ENCODE measurements around the gene ATXN3L.
"Not testable (repeated sequence)": the region's sequence is repeated elsewhere in the genome, so short reads cannot be mapped to it uniquely, and the experiment has no call there.

Gene ATXN3L

DNA sequence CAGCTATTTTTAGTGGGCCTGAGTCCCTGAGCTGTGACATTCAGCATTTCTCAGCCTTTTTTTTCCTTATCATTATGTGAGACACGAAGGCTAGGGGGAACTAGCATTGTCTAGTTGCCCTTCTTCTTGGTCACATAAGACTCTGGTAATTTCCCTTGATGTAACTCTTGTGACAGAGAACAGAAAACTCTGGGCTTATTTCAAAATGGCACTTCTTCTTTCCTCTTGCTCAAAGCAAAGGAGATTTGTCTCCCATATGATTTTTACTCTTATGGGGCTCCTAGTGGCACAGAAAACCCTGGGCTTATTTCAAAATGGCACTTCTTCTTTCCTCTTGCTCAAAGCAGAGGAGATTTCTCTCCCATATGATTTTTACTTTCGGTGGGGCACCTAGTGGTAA lies 14.7 kb downstream of the ATXN3L start:
- H3K27ac ChIP-seq (ENCODE audit: low read length) = no peak overlapping the region
- H3K36me3 ChIP-seq (ENCODE audit: control insufficient read depth in 1 of 2, insufficient read depth in 2 of 2, low read length in 2 of 2) = no peaks in the 10 kb centered on the region
- H3K9me3 ChIP-seq (ENCODE audit: control insufficient read depth in 1 of 2, low read length in 2 of 2) = no peaks in the 10 kb centered on the region
- H3K4me3 ChIP-seq (ENCODE audit: low read depth in 1 of 2, low read length in 2 of 2) = no peak overlapping the region
- H3K27me3 ChIP-seq (ENCODE audit: low read depth, low read length) = no peaks in the 10 kb centered on the region
- H3K4me1 ChIP-seq (ENCODE audit: control insufficient read depth in 1 of 2, insufficient read depth in 2 of 2, low read length in 2 of 2) = no peaks in the 10 kb centered on the region

DNA sequence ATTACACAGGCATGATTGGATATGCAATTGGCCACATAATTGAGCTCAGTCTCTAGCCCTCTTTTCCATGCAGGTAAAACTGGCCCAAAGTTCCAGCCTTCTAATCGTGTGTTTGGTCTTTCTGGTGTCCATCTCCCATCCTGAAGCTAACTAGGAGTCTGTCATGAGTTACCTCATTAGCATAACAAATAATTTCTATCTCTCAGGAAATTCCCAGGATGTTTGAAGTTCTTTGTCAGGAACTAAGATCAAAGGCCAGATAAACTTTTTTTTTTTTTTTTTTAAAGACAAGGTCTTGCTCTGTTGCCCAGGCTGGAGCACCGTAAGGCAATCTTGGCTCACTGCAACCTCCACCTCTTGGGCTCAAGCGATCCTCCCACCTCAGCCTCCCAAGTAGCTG lies 15.8 kb downstream of the ATXN3L start:
- Histone ChIP-seq H3K9me3 (ENCODE audit: control insufficient read depth in 1 of 2, low read length in 2 of 2) (no peaks in the 10 kb centered on the region), H3K27ac (ENCODE audit: low read length) (no peak overlapping the region), H3K27me3 (ENCODE audit: low read depth, low read length) (no peaks in the 10 kb centered on the region), H3K4me1 (ENCODE audit: control insufficient read depth in 1 of 2, insufficient read depth in 2 of 2, low read length in 2 of 2) (no peaks in the 10 kb centered on the region), H3K4me3 (ENCODE audit: low read depth in 1 of 2, low read length in 2 of 2) (no peak overlapping the region), H3K36me3 (ENCODE audit: control insufficient read depth in 1 of 2, insufficient read depth in 2 of 2, low read length in 2 of 2) (no peaks in the 10 kb centered on the region)

DNA sequence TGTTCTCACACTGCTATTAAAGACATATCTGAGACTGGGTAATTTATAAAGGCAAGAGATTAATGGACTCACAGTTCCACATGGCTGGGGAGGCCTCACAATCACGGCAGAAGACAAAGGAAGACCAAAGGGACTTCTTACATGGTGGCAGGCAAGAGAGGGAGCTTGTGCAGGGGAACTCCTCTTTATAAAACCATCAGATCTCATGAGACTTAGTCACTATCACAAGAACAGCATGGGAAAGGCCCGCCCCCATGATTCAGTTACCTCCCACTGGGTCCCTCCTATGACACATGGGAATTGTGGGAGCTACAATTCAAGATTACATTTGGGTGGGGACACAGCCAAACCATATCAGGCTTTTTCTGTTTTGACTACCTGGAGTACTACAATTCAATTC lies 16.6 kb downstream of the ATXN3L start:
- not testable (repeated sequence) for H3K36me3 ChIP-seq (ENCODE audit: control insufficient read depth in 1 of 2, insufficient read depth in 2 of 2, low read length in 2 of 2); H3K4me1 ChIP-seq (ENCODE audit: control insufficient read depth in 1 of 2, insufficient read depth in 2 of 2, low read length in 2 of 2); H3K27ac ChIP-seq (ENCODE audit: low read length); H3K27me3 ChIP-seq (ENCODE audit: low read depth, low read length); H3K4me3 ChIP-seq (ENCODE audit: low read depth in 1 of 2, low read length in 2 of 2); H3K9me3 ChIP-seq (ENCODE audit: control insufficient read depth in 1 of 2, low read length in 2 of 2)

DNA sequence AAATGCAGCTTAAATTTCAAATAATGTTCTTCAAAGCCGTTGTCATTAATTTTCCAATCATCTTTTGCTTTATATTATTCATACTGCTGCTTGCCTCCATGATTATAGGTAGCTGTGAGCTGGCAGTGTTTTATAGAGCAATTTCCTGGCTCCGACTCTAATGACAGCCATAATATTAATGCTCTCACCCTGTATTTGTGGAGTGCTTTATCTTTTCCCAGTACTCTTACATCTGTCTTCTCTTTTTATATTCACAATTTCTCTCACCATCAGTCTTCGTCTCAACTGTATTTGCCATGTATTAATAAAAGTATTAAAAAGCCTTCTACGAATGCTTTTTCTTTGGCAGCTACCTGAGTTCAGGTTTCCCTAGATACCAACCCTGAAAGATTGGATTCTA lies 21.0 kb downstream of the ATXN3L start:
- Histone ChIP-seq H3K4me1 (ENCODE audit: control insufficient read depth in 1 of 2, insufficient read depth in 2 of 2, low read length in 2 of 2) (no peaks in the 10 kb centered on the region), H3K27me3 (ENCODE audit: low read depth, low read length) (no peaks in the 10 kb centered on the region), H3K9me3 (ENCODE audit: control insufficient read depth in 1 of 2, low read length in 2 of 2) (no peaks in the 10 kb centered on the region), H3K4me3 (ENCODE audit: low read depth in 1 of 2, low read length in 2 of 2) (no peak overlapping the region), H3K27ac (ENCODE audit: low read length) (no peak overlapping the region), H3K36me3 (ENCODE audit: control insufficient read depth in 1 of 2, insufficient read depth in 2 of 2, low read length in 2 of 2) (no peaks in the 10 kb centered on the region)

DNA sequence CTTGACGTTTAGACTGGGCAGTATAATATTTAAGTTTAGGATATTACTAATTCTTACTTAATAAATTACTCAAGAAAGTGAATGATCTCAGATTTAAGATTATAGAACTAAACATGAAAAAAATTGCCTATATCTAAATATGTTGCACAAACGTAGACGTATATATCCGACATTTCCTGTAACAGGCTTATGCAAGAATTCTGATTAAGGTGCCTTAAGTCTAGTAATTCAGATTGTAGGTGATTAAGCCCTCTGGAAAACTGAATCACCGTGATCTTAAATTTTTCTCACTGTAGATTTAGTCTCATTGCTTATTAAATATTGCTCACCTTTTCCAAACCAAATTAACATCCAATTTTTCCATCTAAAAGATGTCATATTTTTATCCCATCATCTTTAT lies 24.0 kb downstream of the ATXN3L start:
- Histone ChIP-seq H3K4me1 (ENCODE audit: control insufficient read depth in 1 of 2, insufficient read depth in 2 of 2, low read length in 2 of 2) (no peaks in the 10 kb centered on the region), H3K9me3 (ENCODE audit: control insufficient read depth in 1 of 2, low read length in 2 of 2) (no peaks in the 10 kb centered on the region), H3K27ac (ENCODE audit: low read length) (no peak overlapping the region), H3K4me3 (ENCODE audit: low read depth in 1 of 2, low read length in 2 of 2) (no peak overlapping the region), H3K27me3 (ENCODE audit: low read depth, low read length) (no peaks in the 10 kb centered on the region), H3K36me3 (ENCODE audit: control insufficient read depth in 1 of 2, insufficient read depth in 2 of 2, low read length in 2 of 2) (no peaks in the 10 kb centered on the region)

DNA sequence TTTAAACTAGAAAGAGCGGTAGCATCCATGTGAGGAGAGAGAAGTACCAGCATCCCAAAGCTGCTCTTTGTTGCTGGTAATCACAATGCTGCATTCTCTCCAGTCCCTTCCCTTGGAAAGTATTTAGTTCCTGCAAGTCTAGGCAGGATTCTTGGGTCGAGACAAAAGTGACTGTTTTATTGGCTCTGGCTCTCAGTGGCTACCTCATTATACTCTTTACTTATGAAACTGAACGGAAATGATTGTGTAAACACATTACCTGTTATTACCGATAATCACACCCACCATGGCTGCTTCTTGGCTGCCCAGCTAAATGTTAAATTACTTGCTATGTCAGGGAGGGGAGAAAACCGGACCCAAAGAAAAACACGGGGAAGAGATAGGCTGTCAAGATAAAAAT lies 26.2 kb downstream of the ATXN3L start:
- Histone ChIP-seq H3K36me3 (ENCODE audit: control insufficient read depth in 1 of 2, insufficient read depth in 2 of 2, low read length in 2 of 2) (no peaks in the 10 kb centered on the region), H3K9me3 (ENCODE audit: control insufficient read depth in 1 of 2, low read length in 2 of 2) (no peaks in the 10 kb centered on the region), H3K4me1 (ENCODE audit: control insufficient read depth in 1 of 2, insufficient read depth in 2 of 2, low read length in 2 of 2) (no peaks in the 10 kb centered on the region), H3K4me3 (ENCODE audit: low read depth in 1 of 2, low read length in 2 of 2) (no peak overlapping the region), H3K27ac (ENCODE audit: low read length) (no peak overlapping the region), H3K27me3 (ENCODE audit: low read depth, low read length) (no peaks in the 10 kb centered on the region)

DNA sequence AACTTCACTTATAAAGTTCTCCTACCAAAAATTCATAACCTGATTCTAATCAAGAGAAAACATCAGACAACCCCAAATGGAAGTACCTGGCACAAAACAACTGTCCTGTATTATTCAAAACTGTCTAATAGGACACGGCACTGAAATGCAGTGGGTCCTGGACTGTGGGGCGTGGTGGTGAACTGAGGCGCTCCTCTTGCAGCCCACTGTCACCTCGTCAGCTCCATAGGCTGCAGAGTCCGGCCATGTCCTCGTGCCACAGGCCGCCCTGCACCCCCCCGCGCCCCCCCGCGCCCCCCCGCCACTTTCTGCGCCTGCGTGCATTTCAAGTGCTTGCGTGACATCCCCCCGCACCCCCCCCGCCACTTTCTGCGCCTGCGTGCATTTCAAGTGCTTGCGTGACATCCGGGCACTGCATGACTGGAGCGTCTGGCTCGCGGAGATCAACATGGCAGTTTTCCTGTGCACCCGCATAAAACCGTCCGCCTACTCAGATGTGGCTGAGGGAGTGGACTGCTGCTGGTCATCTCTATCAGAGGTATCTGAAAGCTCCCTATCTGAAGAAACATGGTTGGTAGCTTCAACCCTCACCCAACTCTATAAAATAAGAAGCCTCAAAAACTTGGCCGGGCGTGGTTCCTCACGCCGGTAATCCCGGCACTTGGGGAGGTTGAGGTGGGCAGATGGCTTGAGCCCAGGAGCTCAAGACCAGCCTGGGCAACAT lies 28.8 kb downstream of the ATXN3L start:
- Histone ChIP-seq H3K4me3 (ENCODE audit: low read depth in 1 of 2, low read length in 2 of 2) (no peak overlapping the region), H3K9me3 (ENCODE audit: control insufficient read depth in 1 of 2, low read length in 2 of 2) (no peaks in the 10 kb centered on the region), H3K27ac (ENCODE audit: low read length) (no peak overlapping the region), H3K27me3 (ENCODE audit: low read depth, low read length) (no peaks in the 10 kb centered on the region), H3K36me3 (ENCODE audit: control insufficient read depth in 1 of 2, insufficient read depth in 2 of 2, low read length in 2 of 2) (no peaks in the 10 kb centered on the region), H3K4me1 (ENCODE audit: control insufficient read depth in 1 of 2, insufficient read depth in 2 of 2, low read length in 2 of 2) (no peaks in the 10 kb centered on the region)

DNA sequence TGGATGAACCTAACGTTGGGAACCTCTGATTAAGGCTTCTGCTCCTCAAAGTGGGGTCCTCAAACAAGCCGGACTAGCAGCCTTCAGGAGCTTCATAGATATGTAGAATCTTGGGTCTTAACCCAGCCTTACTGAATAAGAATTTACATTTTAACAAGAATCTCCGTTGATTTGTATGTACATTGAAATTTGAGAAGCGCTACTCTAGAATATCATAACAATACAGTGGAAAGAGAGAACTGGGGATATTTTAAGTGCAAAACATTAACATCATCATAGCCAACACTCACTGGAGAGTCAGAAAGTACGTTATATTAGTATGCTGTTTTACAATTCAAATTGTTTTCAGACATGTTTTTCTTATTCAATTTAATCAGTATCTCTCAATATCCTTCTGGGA lies 31.2 kb downstream of the ATXN3L start:
- Histone ChIP-seq H3K36me3 (ENCODE audit: control insufficient read depth in 1 of 2, insufficient read depth in 2 of 2, low read length in 2 of 2) (no peaks in the 10 kb centered on the region), H3K4me3 (ENCODE audit: low read depth in 1 of 2, low read length in 2 of 2) (no peak overlapping the region), H3K27me3 (ENCODE audit: low read depth, low read length) (no peaks in the 10 kb centered on the region), H3K4me1 (ENCODE audit: control insufficient read depth in 1 of 2, insufficient read depth in 2 of 2, low read length in 2 of 2) (no peaks in the 10 kb centered on the region), H3K27ac (ENCODE audit: low read length) (no peak overlapping the region), H3K9me3 (ENCODE audit: control insufficient read depth in 1 of 2, low read length in 2 of 2) (no peaks in the 10 kb centered on the region)

DNA sequence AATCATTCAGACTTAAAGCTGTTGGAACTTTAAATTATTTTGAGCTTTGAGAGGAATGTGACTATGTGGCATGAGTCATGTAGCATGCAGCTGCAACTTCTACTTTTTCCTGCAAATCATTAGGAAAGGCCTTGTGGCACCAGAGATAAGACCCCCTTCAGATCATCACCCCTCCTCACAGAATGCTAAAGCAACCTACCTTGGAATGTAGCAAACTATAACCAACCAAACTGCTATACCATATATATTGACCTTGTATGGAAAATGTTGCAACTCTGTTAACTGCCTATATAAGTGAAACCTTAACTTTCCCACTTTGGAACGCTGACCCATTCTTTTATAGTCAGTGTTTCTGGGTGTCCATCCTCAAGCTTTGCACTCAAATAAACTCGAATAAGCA lies 32.0 kb downstream of the ATXN3L start:
- Histone ChIP-seq H3K36me3 (ENCODE audit: control insufficient read depth in 1 of 2, insufficient read depth in 2 of 2, low read length in 2 of 2) (no peaks in the 10 kb centered on the region), H3K27me3 (ENCODE audit: low read depth, low read length) (no peaks in the 10 kb centered on the region), H3K9me3 (ENCODE audit: control insufficient read depth in 1 of 2, low read length in 2 of 2) (no peaks in the 10 kb centered on the region), H3K4me1 (ENCODE audit: control insufficient read depth in 1 of 2, insufficient read depth in 2 of 2, low read length in 2 of 2) (no peaks in the 10 kb centered on the region), H3K27ac (ENCODE audit: low read length) (no peak overlapping the region), H3K4me3 (ENCODE audit: low read depth in 1 of 2, low read length in 2 of 2) (no peak overlapping the region)

DNA sequence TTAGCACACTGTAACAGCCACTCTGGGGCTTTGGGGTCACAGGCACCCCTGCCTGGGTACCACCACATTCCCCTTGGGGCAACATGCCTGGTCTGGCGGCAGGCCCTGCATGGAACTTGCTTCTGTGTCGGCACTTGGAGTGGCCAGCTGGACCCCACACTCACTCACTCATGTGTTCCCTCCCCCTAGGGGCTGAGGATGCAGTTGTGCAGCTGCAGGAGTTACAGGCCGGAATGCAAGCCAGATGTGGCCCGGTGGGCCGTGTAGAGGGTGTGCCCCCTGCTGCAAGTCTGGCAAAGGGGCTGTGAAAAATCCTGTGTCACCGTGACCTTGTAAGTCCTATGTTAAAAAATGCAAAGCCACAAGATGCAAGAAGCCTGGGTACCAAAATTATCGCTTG lies 34.2 kb downstream of the ATXN3L start:
- no peaks in the 10 kb centered on the region for H3K36me3 ChIP-seq (ENCODE audit: control insufficient read depth in 1 of 2, insufficient read depth in 2 of 2, low read length in 2 of 2)
- no peak overlapping the region for H3K27ac ChIP-seq (ENCODE audit: low read length)
- no peaks in the 10 kb centered on the region for H3K4me1 ChIP-seq (ENCODE audit: control insufficient read depth in 1 of 2, insufficient read depth in 2 of 2, low read length in 2 of 2)
- H3K4me3 ChIP-seq (ENCODE audit: low read depth in 1 of 2, low read length in 2 of 2) = no peak overlapping the region
- no peaks in the 10 kb centered on the region for H3K27me3 ChIP-seq (ENCODE audit: low read depth, low read length)
- no peaks in the 10 kb centered on the region for H3K9me3 ChIP-seq (ENCODE audit: control insufficient read depth in 1 of 2, low read length in 2 of 2)

DNA sequence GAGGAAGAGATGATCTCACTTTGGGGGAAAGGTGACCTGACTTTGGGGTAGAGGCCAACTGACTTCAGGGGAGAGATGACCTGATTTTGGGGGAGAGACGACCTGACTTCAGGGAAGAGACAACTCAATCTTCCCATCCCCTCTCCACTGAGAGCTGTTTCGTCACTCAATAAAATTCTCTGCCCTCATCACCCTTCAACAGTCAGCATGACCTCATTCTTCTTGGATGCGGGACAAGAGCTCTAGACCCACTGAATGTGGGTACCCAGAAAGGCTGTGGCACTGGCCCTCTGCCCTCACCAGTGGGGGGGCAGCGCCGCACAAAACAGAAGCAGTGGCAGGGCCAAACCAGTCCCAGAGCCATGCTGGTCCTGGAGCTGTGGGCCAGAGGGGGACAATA lies 34.6 kb downstream of the ATXN3L start:
- no peak overlapping the region for H3K27ac ChIP-seq (ENCODE audit: low read length)
- H3K27me3 ChIP-seq (ENCODE audit: low read depth, low read length) = no peaks in the 10 kb centered on the region
- no peaks in the 10 kb centered on the region for H3K36me3 ChIP-seq (ENCODE audit: control insufficient read depth in 1 of 2, insufficient read depth in 2 of 2, low read length in 2 of 2)
- H3K9me3 ChIP-seq (ENCODE audit: control insufficient read depth in 1 of 2, low read length in 2 of 2) = no peaks in the 10 kb centered on the region
- H3K4me1 ChIP-seq (ENCODE audit: control insufficient read depth in 1 of 2, insufficient read depth in 2 of 2, low read length in 2 of 2) = no peaks in the 10 kb centered on the region
- no peak overlapping the region for H3K4me3 ChIP-seq (ENCODE audit: low read depth in 1 of 2, low read length in 2 of 2)

DNA sequence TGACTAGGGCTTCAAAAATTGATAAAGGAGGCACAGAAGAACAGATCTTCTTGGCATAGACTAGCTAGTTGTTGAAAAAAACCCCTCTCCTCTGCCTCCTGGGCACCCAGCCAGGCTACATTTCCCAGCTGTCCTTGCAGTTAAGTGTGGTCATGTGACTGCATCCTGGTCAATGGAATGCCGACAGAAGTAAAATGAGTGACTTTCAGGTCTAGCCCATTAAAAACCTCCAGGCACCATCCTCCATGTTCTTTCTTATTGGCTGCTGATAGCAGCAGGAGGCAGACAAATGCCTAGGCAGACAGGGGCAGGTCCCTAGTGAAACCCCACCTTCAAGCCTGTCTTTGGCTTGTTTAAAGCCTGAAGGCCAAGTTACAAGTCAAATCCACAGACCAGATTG lies 35.3 kb downstream of the ATXN3L start:
- Histone ChIP-seq H3K4me3 (ENCODE audit: low read depth in 1 of 2, low read length in 2 of 2) (no peak overlapping the region), H3K36me3 (ENCODE audit: control insufficient read depth in 1 of 2, insufficient read depth in 2 of 2, low read length in 2 of 2) (no peaks in the 10 kb centered on the region), H3K27me3 (ENCODE audit: low read depth, low read length) (no peaks in the 10 kb centered on the region), H3K27ac (ENCODE audit: low read length) (no peak overlapping the region), H3K4me1 (ENCODE audit: control insufficient read depth in 1 of 2, insufficient read depth in 2 of 2, low read length in 2 of 2) (no peaks in the 10 kb centered on the region), H3K9me3 (ENCODE audit: control insufficient read depth in 1 of 2, low read length in 2 of 2) (no peaks in the 10 kb centered on the region)

Measured in muscle layer of duodenum (tissue), 2 donors.